Measurements from ENCODE around the gene EPS8L2.

- TF ChIP-seq ZNF263 (CRISPR knock-in tag; IDR thresholded peaks at IDR 0.05; ENCODE audit: borderline replicate concordance) (no peak), MAFK (IDR thresholded peaks at IDR 0.05; ENCODE audit: low read length) (no peak), GABPB1 (CRISPR knock-in tag; IDR thresholded peaks at IDR 0.05) (no peak), MED1 (CRISPR knock-in tag; IDR thresholded peaks at IDR 0.05; ENCODE audit: borderline replicate concordance) (no peak), ZBTB33 (CRISPR knock-in tag; IDR thresholded peaks at IDR 0.05) (no peak), POLR2A (conservative IDR thresholded peaks at IDR 0.05) (no peak), CTCF (IDR thresholded peaks at IDR 0.05 in 2 of 3, conservative IDR thresholded peaks at IDR 0.05 in 1 of 3; ENCODE audit: insufficient read depth in 2 of 3, low read depth in 1 of 3, low read length in 3 of 3) (no peak), VEZF1 (CRISPR knock-in tag; IDR thresholded peaks at IDR 0.05) (no peak), EP300 (IDR thresholded peaks at IDR 0.05; ENCODE audit: low read length) (no peak), JUND (IDR thresholded peaks at IDR 0.05; ENCODE audit: borderline replicate concordance, low read depth, low read length) (no peak), JUND (tag; IDR thresholded peaks at IDR 0.05; ENCODE audit: borderline replicate concordance, low read depth, low read length) (no peak), CHD4 (IDR thresholded peaks at IDR 0.05; ENCODE audit: insufficient read depth, insufficient replicate concordance, low read depth, low read length, poor library complexity, severe bottlenecking) (no peak), NFE2L1 (tag; IDR thresholded peaks at IDR 0.05; ENCODE audit: borderline replicate concordance, low read depth) (no peak), ID3 (CRISPR knock-in tag; IDR thresholded peaks at IDR 0.05) (no peak), ID3 (tag; IDR thresholded peaks at IDR 0.05) (no peak)
These were observed 16.4 kb upstream of the EPS8L2 start for GRCh38 chr11:689625-690024.
